HuH-7 (cell line): Measurements from ENCODE around the gene ENAH.
"Not testable (repeated sequence)": the region's sequence is repeated elsewhere in the genome, so short reads cannot be mapped to it uniquely, and the experiment has no call there.

ENCODE experiments used
- DNase-seq: peaks from one replicate; pipeline ENCODE4 v3.0.0; 2011; ENCODE audit warnings: low spot score

ENAH gene

DNA sequence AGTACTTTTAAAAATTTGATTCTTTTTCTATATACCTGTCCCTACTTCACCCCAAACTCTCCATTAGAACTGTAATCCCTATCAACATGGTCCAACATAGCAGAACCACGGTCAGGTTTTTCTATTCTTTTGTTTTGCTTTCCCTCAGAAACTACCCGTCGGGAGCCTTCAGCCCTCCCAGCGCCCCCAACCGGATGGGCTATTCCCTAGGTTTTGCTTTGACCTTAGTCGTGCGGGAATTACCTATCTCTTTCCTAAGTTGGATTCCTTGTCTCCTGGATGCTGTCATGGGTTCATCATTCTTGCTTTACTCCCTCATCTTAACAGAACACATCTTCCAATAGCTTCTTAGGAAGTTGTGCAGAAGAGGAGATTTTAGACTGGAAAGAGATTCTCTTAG, 127.5 kb downstream of the ENAH start:
- no peak for DNase-seq

DNA sequence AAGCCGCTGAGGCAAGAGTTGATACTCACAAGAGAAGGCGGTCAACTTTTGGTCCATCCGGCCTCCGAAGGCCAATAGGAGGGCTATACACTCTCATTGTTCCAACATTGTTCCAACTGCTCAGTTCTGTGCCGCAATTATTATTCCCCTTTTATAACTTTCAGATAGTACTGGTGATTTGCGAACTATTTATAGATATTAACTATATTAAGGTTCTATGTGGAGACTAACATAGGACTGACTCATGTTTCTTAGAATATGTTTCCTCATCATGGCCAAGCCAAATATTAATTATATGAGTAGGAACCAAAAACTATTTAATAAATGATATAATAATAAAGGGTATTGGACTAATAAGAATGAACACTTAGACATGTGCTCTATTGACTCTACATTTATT, 128.4 kb downstream of the ENAH start:
- DNase-seq, result no peak

DNA sequence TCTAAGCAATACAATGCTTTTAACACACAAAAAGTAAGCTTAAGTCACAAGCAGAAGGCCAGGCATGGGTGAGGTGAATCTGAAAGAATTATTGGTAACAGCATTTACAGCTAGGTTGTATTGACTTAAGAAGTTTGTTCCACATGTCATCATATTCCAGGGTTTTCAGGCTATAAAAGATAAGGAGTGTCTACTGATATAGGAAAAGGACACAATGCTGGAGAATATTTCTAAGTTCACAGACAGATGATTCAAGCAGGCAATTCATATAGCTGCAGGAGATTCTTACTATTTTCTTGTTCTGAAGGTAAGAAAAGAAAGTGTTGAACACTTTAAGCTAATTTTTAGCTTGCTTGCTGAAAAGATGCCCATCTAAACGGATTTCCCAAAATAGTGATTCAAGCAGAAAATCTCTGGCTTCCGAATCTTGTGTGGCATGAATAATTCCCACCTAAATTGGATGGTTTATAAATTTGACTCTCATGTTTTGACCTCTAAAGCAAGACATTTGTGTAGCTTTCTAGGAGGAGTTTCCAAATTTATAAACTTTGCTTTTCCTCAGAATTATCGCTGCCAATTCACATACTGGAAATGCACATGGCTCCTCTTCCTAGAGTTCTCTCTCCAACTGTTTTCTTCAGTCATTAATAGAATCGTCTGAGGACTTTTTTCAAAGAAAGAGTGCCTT, 129.5 kb downstream of the ENAH start:
- DNase-seq, result no peak

GRCh38 chr1:225522588-225523262, 130.2 kb downstream of the ENAH start:
- DNase-seq, result no peak

DNA sequence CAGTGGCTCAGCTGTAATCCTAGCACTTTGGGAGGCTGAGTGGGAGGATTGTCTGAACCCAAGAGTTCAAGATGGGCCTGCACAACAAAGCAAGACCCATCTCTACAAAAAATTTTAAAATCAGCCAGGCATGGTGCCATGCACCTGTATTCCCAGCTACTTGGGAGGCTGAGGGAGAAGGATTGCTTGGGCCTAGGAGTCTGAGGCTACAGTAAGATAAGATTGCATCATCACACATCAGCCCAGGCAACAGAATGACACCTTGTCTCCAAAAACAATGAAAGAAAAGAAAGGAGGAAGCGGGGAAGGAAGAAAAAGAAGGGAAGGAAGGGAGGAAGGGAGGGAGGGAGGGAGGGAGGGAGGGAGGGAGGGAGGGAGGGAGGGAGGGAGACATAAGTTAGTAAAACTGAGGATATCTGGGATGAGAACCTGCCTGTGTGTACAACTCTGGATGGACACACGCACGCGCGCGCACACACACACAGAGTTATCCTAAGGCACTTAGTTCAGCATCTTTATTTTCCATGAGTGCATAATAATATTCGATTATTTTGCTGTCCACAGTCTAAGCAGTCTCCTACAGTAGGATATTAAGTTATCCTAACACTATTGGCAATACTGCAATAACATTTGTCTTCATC, 132.2 kb downstream of the ENAH start:
- no peak for DNase-seq

DNA sequence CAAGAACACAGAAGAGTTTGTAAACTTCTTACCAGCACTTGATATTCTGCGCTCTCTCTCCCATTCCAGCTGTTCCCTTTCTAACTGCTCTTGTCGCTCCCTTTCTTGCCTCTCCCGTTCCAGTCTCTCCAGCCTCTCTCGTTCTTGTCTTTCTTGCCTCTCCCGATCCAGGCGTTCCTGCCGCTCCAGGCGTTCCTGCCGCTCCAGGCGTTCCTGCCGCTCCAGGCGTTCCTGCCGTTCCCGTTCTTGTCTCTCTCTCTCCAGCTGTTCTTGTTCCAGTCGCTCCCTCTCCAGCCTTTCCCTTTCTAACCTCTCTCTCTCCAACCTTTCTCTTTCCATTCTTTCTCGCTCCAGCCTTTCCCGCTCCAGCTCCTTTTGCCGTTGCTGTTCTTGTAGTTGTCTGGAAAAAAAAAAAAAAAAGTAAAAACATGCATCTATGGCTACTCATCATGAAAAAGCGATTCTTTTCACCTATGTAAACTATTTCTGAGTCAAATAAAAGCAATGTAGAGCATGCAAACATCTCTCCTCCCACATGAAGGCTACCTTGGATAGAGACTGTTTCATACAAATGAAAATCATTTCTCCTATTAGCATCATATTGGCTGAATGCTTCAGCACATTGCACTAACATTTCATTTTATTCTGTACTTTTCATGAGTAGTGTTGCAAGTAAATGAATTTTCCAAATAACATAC, 133.6 kb downstream of the ENAH start:
- DNase-seq, result no peak

- DNase-seq, result no peak
These were observed 135.2 kb downstream of the ENAH start for GRCh38 chr1:225517697-225518096.

DNA sequence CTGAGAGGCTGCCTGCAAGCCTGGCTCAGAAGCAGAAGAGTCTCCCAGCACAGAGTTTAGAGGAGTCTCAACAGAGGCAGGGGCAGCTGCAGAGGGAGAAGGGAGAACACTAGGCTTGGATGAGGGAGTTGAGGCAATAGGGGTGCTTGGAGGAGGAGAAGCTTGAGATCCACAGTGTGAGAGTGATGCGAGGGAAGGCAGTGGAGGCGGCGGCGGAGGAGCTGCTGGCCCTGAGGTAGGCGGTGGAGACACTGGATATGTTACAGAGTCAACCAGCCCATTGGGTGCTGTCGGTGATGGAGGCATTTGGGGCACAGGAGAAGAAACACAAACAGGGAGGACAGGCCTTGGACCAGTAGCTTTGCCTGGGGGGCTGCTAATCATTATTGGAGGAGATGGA, 135.7 kb downstream of the ENAH start:
- no peak for DNase-seq

- no peak for DNase-seq
These were observed 138.2 kb downstream of the ENAH start for GRCh38 chr1:225514671-225515081.

GRCh38 chr1:225513576-225513975, 139.3 kb downstream of the ENAH start:
- DNase-seq, result not testable (repeated sequence)

DNA sequence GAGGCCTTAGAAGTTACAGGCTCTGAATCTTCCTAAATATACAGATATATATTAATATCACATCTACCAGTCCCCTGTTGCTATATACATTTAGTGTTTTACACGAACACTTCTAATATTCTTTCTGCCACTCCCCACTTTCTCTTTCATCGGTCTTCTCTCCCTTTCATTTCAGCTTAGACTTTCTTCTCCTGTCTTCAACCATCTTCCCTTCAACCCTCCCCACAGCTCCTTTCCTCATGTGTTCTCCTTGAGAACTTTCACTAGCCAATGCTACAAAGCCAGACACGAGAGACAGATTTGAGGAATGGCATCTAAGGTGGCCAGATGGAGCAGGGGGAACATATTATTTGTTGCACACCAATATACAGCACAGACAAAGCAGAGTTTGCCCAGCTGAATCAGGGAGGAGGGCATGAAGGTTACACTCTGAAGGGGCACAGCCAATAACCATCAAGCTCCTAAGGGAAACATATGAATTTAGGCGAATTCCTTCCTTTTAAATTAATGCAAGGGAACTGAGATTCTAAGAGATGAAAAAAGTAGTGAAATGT, 141.0 kb downstream of the ENAH start:
- DNase-seq, result no peak

DNA sequence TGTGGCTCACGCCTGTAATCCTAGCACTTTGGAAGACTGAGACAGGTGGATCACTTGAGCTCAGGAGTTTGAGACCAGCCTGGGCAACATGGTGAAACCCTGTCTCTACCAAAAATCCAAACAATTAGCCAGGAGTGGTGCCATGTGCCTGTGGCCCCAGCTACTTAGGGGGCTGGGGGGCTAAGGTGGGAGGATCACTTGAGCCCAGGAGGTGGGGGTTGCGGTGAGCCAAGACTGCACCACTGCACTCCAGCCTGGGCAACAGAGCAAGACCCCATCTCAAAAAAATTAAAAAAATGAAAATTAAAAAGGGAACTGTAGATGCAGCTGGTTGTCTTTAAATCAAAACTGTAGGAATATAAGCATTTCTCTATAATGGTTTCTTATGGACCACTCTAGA, 142.2 kb downstream of the ENAH start:
- not testable (repeated sequence) for DNase-seq

DNA sequence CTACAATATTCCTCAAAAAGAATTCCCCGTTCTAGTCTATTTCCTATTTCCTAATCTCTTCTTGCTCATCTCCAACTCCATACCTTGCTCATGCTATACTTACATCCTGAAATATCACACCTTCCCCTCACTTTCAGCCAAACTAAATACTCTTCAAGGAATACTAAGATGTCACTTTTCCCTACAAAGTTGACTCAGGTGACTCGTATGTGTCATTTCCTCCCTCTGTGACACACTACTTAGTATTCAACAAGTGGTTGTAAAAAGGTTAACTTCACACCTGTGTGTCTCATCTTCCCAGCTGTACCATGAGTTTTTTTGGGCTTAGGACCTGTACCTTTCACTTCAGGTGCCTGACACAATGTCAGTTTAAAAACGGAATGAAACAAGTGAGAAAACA, 143.2 kb downstream of the ENAH start:
- no peak for DNase-seq

GRCh38 chr1:225509376-225509707, 143.6 kb downstream of the ENAH start:
- no peak for DNase-seq

- peak; percentile 24 for DNase-seq
These were observed 144.2 kb downstream of the ENAH start for GRCh38 chr1:225508538-225509375.

GRCh38 chr1:225506727-225507126, 146.2 kb downstream of the ENAH start:
- DNase-seq, result no peak

- no peak for DNase-seq
These were observed 148.1 kb downstream of the ENAH start for GRCh38 chr1:225504776-225505175.

DNA sequence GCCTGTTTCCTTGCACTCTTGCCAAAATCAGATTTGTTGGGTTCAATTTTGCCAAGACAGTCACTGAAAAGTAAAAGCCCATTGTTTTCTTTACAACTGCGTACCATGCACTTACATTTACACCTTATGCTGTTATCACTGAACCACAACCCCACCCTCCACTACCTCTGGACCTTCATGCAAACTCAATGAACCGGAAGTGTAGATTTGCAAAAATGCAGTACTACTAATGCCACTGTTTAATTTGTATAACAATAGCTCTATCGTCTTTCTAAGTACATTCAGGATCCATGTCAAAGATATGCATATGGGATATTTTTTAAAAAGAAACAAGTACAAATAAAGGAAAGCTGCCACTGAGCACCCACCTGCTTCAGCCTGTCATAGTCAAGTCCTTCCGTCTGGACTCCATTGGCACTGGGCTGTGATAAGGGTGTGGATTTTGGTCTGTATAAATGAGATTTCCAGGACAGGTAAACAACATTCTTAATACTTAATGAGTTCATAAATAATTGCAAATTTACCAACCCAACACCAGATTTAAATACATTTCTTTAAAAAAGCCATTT, 152.2 kb downstream of the ENAH start:
- no peak for DNase-seq

GRCh38 chr1:225498549-225499136, 154.3 kb downstream of the ENAH start:
- DNase-seq, result no peak

GRCh38 chr1:225494789-225495359, 158.0 kb downstream of the ENAH start:
- DNase-seq, result no peak
